H9 (cell line): ENCODE measurements around the gene FUT6. TPM values are rescaled to one million over a fixed set of nuclear protein-coding genes. Genes with fewer than 3 reads are reported as not detected.

Source experiments
- DNase-seq: peaks from one replicate; pipeline ENCODE4 v3.0.0-alpha.2; 2017
- H2AFZ ChIP-seq: one replicate; pipeline ENCODE4 v1.6.1; 2013; ENCODE audit warnings: mild to moderate bottlenecking, low read length, control low read depth, moderate library complexity
- H2AK5ac ChIP-seq: 2 replicates; pipeline ENCODE4 v1.6.1; 2013; ENCODE audit warnings: low read length, control low read depth, mixed read lengths; ENCODE audit not compliant: insufficient read length
- H2BK120ac ChIP-seq: one replicate; pipeline ENCODE4 v1.6.1; 2013; ENCODE audit warnings: low read depth, mild to moderate bottlenecking, low read length, control low read depth, inconsistent platforms; ENCODE audit not compliant: poor library complexity, severe bottlenecking
- H2BK12ac ChIP-seq: 2 replicates; pipeline ENCODE4 v1.6.1; 2013; ENCODE audit warnings: low read length, control low read depth, mixed read lengths, low read depth; ENCODE audit not compliant: insufficient read length
- H2BK15ac ChIP-seq: 2 replicates; pipeline ENCODE4 v1.6.1; 2013; ENCODE audit warnings: low read depth, low read length, control low read depth
- H2BK20ac ChIP-seq: one replicate; pipeline ENCODE4 v1.6.1; 2013; ENCODE audit warnings: low read depth, mild to moderate bottlenecking, low read length, control low read depth, inconsistent platforms; ENCODE audit not compliant: poor library complexity, severe bottlenecking
- H2BK5ac ChIP-seq: 2 replicates; pipeline ENCODE4 v1.6.1; 2013; ENCODE audit warnings: low read length, control low read depth, mixed read lengths; ENCODE audit not compliant: insufficient read length
- H3K14ac ChIP-seq: 2 replicates; pipeline ENCODE4 v1.6.1; 2013; ENCODE audit warnings: low read length, control low read depth; ENCODE audit not compliant: insufficient read depth
- H3K18ac ChIP-seq: 2 replicates; pipeline ENCODE4 v1.6.1; 2013; ENCODE audit warnings: low read depth, mild to moderate bottlenecking, mixed read lengths, low read length, control low read depth; ENCODE audit not compliant: insufficient read length
- H3K23ac ChIP-seq: 2 replicates; pipeline ENCODE4 v1.6.1; 2013; ENCODE audit warnings: low read length, control low read depth, mixed read lengths, low read depth; ENCODE audit not compliant: insufficient read length
- H3K23me2 ChIP-seq: 2 replicates; pipeline ENCODE4 v1.6.1; 2013; ENCODE audit warnings: low read depth, mild to moderate bottlenecking, mixed read lengths, low read length, control low read depth; ENCODE audit not compliant: insufficient read length, poor library complexity, severe bottlenecking
- H3K27ac ChIP-seq: 2 replicates; pipeline ENCODE4 v1.5.1; 2013; ENCODE audit warnings: low read length, control low read depth, mixed read lengths, low read depth; ENCODE audit not compliant: insufficient read length
- H3K27me3 ChIP-seq: 2 replicates; pipeline ENCODE4 v1.6.1; 2013; ENCODE audit warnings: low read length, control low read depth, inconsistent platforms; ENCODE audit not compliant: insufficient read depth
- H3K4ac ChIP-seq: 2 replicates; pipeline ENCODE4 v1.6.1; 2013; ENCODE audit warnings: low read depth, mild to moderate bottlenecking, control low read depth, inconsistent platforms, low read length, moderate library complexity
- H3K4me1 ChIP-seq: 2 replicates; pipeline ENCODE4 v1.6.1; 2013; ENCODE audit warnings: low read length, control low read depth, inconsistent platforms; ENCODE audit not compliant: insufficient read depth
- H3K4me2 ChIP-seq: 2 replicates; pipeline ENCODE4 v1.6.1; 2013; ENCODE audit warnings: low read length, control low read depth, mixed read lengths; ENCODE audit not compliant: insufficient read length, insufficient read depth
- H3K56ac ChIP-seq: 2 replicates; pipeline ENCODE4 v1.6.1; 2013; ENCODE audit warnings: low read depth, mild to moderate bottlenecking, mixed read lengths, low read length, control low read depth; ENCODE audit not compliant: insufficient read length
- H3K79me1 ChIP-seq: 2 replicates; pipeline ENCODE4 v1.6.1; 2013; ENCODE audit warnings: low read depth, mild to moderate bottlenecking, moderate library complexity, low read length, control low read depth, inconsistent platforms; ENCODE audit not compliant: insufficient read depth, poor library complexity, severe bottlenecking
- H3K79me2 ChIP-seq: 2 replicates; pipeline ENCODE4 v1.6.1; 2013; ENCODE audit warnings: low read length, control low read depth, inconsistent platforms; ENCODE audit not compliant: insufficient read depth
- H3K9ac ChIP-seq: 2 replicates; pipeline ENCODE4 v1.6.1; 2013; ENCODE audit warnings: low read length, control low read depth, mixed read lengths; ENCODE audit not compliant: insufficient read length; ENCODE audit errors: extremely low read depth
- H3K9me3 ChIP-seq: one replicate; pipeline ENCODE4 v1.6.1; 2013; ENCODE audit warnings: low read depth, low read length, inconsistent platforms; ENCODE audit not compliant: control insufficient read depth
- H3T11ph ChIP-seq: one replicate; pipeline ENCODE4 v1.6.1; 2013; ENCODE audit warnings: mild to moderate bottlenecking, low read length, control low read depth, inconsistent platforms
- H4K20me1 ChIP-seq: one replicate; pipeline ENCODE4 v1.6.1; 2013; ENCODE audit not compliant: control insufficient read depth, insufficient read length, insufficient read depth
- H4K5ac ChIP-seq: 2 replicates; pipeline ENCODE4 v1.6.1; 2013; ENCODE audit warnings: low read depth, mild to moderate bottlenecking, mixed read lengths, low read length, control low read depth; ENCODE audit not compliant: insufficient read length
- H4K8ac ChIP-seq: replicated peaks from 2 replicates; pipeline ENCODE4 v1.6.1; 2013; ENCODE audit warnings: low read length, control low read depth, mixed read lengths, low read depth; ENCODE audit not compliant: insufficient read length
- H4K91ac ChIP-seq: 2 replicates; pipeline ENCODE4 v1.6.1; 2013; ENCODE audit warnings: low read depth, mild to moderate bottlenecking, moderate library complexity, mixed read lengths, low read length, control low read depth; ENCODE audit not compliant: insufficient read length
- H3K27ac Mint-ChIP-seq, 3 experiments: 2 replicates in 2 of 3; 3 replicates in 1 of 3; pipeline ENCODE4 v1.8.0; 2020 to 2021; ENCODE audit warnings: mixed read lengths in 3 of 3, mild to moderate bottlenecking in 1 of 3, moderate library complexity in 1 of 3
- H3K27me3 Mint-ChIP-seq: 2 replicates; pipeline ENCODE4 v1.8.0; 2021; ENCODE audit warnings: low read depth, mild to moderate bottlenecking, moderate library complexity, mixed read lengths
- H3K36me3 Mint-ChIP-seq, 3 experiments: 2 replicates in 2 of 3; 3 replicates in 1 of 3; pipeline ENCODE4 v1.8.0; 2020 to 2021; ENCODE audit warnings: low read depth in 3 of 3, mixed read lengths in 3 of 3; ENCODE audit not compliant: insufficient read depth in 1 of 3
- H3K4me1 Mint-ChIP-seq, 2 experiments: 2 replicates each; pipeline ENCODE4 v1.8.0; 2020; ENCODE audit warnings: mixed read lengths in 2 of 2
- H3K4me3 Mint-ChIP-seq, 2 experiments: 2 replicates in 1 of 2; 3 replicates in 1 of 2; pipeline ENCODE4 v1.8.0; 2020 to 2021; ENCODE audit warnings: mild to moderate bottlenecking in 2 of 2, mixed read lengths in 2 of 2, moderate library complexity in 1 of 2
- H3K9me3 Mint-ChIP-seq, 2 experiments: 2 replicates in 1 of 2; 3 replicates in 1 of 2; pipeline ENCODE4 v1.8.0; 2020; ENCODE audit warnings: mild to moderate bottlenecking in 2 of 2, mixed read lengths in 2 of 2, moderate library complexity in 1 of 2
- CTCF ChIP-seq: fragments of 200-600 bp; sonication (generic); conservative IDR thresholded peaks from 3 replicates; pipeline ENCODE4 v1.8.0; 2021; ENCODE audit warnings: antibody characterized with exemption, mild to moderate bottlenecking
- WGBS: extraction: QIAGEN DNeasy Blood & Tissue Kit; methylation state at CpG from one replicate; pipeline ENCODE4 v1.1.7; 2013; ENCODE audit warnings: missing lambda C conversion rate, low lambda C conversion rate, mixed read lengths; ENCODE audit not compliant: insufficient read length; ENCODE audit errors: extremely low coverage; 5-methylcytosine and 5-hydroxymethylcytosine counted together
- total RNA-seq: library from RNA; stranded (reverse); gene quantifications from 2 replicates; pipeline ENCODE4 v1.2.1, GENCODE V29; 2021

The FUT6 gene
- total RNA-seq, 1 experiment from 2014 or later, result 0.13 TPM

DNA sequence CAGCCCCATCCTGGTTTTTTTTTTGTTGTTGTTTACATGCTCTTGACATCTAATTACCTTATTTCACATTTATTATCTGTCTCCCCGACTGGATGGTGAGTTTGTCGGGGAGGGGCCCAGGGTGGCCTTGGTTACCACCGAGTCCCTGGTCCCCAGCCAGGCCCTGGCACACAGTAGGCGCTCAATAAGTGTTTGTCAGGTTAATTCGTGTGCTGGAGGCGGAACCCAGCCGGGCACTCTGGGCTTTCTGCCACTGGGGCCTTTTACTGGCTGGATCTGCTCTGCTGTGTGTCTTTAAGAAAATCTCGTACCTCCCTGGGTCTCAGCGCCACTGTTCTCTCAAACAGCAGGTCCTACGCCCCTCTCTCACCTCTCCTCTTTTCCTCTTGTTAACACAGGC, 30.0 kb downstream of the FUT6 start:
- no peaks in the 10 kb centered on the region for H3K4me1 ChIP-seq
- no peak overlapping the region for H2BK20ac ChIP-seq
- H3K4me2 ChIP-seq, result no peak overlapping the region
- H3T11ph ChIP-seq, result no peak overlapping the region
- peaks cover 10 to 14% of the 10 kb centered on the region in 2 experiments for H3K4me1 Mint-ChIP-seq
- H4K8ac ChIP-seq, result no peak overlapping the region
- no peak for DNase-seq
- no peak overlapping the region for H3K27ac Mint-ChIP-seq
- no peak overlapping the region for H2BK15ac ChIP-seq
- no peak overlapping the region for H3K23ac ChIP-seq
- H3K18ac ChIP-seq, result no peak overlapping the region
- H3K56ac ChIP-seq, result no peak overlapping the region
- no peaks in the 10 kb centered on the region for H3K36me3 Mint-ChIP-seq
- no peaks in the 10 kb centered on the region for H4K20me1 ChIP-seq
- no peak overlapping the region for H2BK12ac ChIP-seq
- no peaks in the 10 kb centered on the region; the same call in 1 of the 2 replicates for H3K27me3 ChIP-seq
- H3K9me3 Mint-ChIP-seq, result no peaks in the 10 kb centered on the region
- H3K14ac ChIP-seq, result no peak overlapping the region
- no peak overlapping the region for H3K4ac ChIP-seq
- H3K9me3 ChIP-seq, result no peaks in the 10 kb centered on the region
- H2BK120ac ChIP-seq, result no peak overlapping the region
- no peak overlapping the region for H4K91ac ChIP-seq
- H2AFZ ChIP-seq, result no peak overlapping the region
- H4K5ac ChIP-seq, result no peak overlapping the region
- TF ChIP-seq CTCF, result no peak
- no peak overlapping the region for H2BK5ac ChIP-seq
- H2AK5ac ChIP-seq, result no peak overlapping the region
- WGBS, result no CpG with 5 or more reads among the region's 10 CpGs
- H3K27me3 Mint-ChIP-seq, result peaks cover 17% of the 10 kb centered on the region
- no peak overlapping the region for H3K9ac ChIP-seq
- H3K79me2 ChIP-seq, result no peaks in the 10 kb centered on the region
- H3K79me1 ChIP-seq, result no peaks in the 10 kb centered on the region
- H3K4me3 Mint-ChIP-seq, result no peak overlapping the region
- peaks cover 2% of the 10 kb centered on the region for H3K23me2 ChIP-seq
- no peak overlapping the region for H3K27ac ChIP-seq
